Measurements from ENCODE around the gene MMP17.

- TF ChIP-seq CTCF (IDR thresholded peaks at IDR 0.05): no peak
- TF ChIP-seq POLR2AphosphoS5 (IDR thresholded peaks at IDR 0.05): no peak
- TF ChIP-seq POLR2A (IDR thresholded peaks at IDR 0.05): no peak
Measured at GRCh38 chr12:131867471-131867870, 39.3 kb downstream of the MMP17 start.
